GM19372 (cell line): ENCODE measurements around the gene ERBB2.
A peak's percentile ranks its signal among the peaks of the same experiment; 100 is the strongest.
"Not testable (repeated sequence)": the region's sequence is repeated elsewhere in the genome, so short reads cannot be mapped to it uniquely, and the experiment has no call there.

Experiments used
- ATAC-seq: cut with Tn5 transposase; IDR thresholded peaks from one replicate; pipeline ENCODE4 v1.9.1; 2021; ENCODE audit warnings: mild to moderate bottlenecking, low read depth, moderate library complexity; ENCODE audit not compliant: unreplicated experiment

ERBB2 gene

DNA sequence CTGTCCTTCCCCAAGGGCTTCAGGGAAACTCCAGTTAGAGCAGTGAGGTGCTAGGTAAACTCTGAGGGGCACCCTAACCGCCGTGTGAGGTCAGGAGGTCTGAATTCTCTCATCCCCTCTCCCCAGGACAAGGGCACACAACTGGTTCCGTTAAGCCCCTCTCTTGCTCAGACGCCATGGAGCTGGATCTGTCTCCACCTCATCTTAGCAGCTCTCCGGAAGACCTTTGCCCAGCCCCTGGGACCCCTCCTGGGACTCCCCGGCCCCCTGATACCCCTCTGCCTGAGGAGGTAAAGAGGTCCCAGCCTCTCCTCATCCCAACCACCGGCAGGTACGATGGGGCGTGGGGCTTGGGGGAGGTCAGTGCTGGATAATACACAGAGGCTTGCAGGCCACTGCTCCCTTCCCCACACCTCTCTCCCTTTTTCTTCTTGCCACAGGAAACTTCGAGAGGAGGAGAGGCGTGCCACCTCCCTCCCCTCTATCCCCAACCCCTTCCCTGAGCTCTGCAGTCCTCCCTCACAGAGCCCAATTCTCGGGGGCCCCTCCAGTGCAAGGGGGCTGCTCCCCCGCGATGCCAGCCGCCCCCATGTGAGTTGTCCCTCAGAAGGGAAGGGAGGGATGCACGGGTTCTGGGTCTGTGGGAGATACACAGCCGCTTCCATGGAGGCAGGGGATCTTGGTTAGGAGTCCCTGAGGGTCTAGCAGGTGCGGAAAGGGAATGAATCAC, 42.4 kb downstream of the ERBB2 start:
- no peak for ATAC-seq

DNA sequence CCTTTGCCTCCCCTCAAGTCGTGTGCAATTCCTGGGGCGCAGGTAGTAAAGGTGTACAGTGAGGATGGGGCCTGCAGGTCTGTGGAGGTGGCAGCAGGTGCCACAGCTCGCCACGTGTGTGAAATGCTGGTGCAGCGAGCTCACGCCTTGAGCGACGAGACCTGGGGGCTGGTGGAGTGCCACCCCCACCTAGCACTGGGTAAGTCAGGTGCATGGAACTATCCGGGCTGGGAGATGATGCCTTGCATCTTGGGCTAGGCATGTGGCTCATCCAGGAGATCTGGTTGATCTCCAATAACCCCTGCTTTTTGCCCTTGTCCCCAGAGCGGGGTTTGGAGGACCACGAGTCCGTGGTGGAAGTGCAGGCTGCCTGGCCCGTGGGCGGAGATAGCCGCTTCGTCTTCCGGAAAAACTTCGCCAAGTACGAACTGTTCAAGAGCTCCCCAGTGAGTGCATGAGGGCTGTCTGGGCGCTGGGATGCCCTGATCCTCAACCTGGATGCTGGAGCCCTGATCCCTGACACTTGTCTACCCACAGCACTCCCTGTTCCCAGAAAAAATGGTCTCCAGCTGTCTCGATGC, 43.1 kb downstream of the ERBB2 start:
- no peak for ATAC-seq

DNA sequence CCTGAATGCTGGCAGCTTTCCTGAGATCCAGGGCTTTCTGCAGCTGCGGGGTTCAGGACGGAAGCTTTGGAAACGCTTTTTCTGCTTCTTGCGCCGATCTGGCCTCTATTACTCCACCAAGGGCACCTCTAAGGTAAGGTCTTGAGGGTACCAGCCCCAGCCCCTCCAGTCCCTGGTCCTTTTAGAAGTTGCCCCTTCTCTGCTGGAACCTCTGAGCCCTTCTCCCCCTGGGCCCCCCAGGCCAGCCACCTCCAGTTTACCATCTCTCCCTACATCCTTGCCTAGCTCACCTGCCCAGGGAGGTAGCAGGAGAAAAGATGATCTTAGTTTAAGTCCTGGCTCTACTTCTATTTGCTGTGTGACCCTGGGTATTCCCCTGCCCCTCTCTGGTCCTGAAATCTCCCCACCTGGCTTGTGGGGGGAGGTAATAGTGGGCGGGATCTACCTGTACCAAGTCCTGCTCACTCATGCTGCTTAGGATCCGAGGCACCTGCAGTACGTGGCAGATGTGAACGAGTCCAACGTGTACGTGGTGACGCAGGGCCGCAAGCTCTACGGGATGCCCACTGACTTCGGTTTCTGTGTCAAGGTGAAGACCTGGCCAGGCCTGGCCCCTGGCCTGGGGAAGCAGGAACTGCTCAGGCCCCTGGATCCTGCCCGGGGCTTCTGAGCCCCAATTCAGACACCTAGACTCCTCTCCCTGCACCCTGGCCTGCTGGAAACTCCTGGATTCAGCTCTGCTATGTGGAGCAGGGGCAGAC, 44.4 kb downstream of the ERBB2 start:
- no peak for ATAC-seq

DNA sequence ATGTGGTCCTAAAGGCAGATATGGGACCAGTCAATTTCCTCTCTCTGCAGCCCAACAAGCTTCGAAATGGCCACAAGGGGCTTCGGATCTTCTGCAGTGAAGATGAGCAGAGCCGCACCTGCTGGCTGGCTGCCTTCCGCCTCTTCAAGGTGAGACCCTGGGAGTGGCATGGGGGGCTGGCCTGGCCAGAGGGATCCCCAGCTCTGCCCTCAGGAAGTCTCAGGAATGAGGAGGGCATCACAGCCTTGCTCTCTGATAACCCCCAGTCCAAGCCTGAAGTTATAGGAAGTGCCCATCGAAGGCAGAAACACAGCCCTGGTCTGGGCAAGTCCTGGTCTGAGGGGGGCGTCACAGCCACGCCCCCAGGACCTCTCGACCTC, 45.0 kb downstream of the ERBB2 start:
- ATAC-seq, result no peak

DNA sequence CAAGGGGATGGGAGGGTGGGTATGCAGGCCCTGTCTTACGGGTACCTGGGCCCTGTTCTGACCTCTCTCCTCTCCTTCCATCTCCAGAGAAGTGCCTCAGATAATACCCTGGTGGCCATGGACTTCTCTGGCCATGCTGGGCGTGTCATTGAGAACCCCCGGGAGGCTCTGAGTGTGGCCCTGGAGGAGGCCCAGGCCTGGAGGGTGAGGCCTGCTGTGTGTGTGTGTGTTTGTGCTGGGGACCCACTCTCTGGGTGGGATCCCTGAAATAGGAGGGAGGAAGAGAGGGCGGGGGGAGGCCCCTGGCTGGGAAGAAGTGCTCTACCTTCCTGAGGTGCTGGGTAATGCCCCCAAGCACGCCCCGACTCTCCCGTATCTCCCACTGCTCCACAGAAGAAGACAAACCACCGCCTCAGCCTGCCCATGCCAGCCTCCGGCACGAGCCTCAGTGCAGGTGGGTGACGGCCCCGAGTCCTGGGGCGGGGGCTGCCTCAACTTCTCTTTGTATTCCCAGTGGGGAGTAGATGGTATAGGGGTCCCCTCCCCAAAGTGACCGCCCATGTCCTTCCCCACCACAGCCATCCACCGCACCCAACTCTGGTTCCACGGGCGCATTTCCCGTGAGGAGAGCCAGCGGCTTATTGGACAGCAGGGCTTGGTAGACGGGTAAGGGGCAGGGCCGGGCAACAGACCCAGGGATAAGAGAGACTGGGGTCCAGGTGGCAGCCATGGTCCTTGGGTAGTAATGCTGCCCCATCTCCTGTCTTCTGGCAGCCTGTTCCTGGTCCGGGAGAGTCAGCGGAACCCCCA, 45.7 kb downstream of the ERBB2 start:
- no peak for ATAC-seq

DNA sequence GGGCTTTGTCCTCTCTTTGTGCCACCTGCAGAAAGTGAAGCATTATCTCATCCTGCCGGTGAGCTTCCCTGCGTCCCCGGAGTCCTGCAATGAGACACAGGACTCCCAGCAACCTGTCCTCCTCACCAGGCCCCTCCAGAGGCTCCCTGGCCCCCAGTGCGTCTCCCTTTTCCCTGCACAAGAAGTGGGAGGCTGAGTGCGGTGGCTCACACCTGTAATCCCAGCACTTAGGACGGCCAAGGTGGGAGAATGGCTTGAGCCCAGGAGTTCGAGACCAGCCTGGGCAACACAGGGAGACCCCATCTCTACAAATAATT, 46.2 kb downstream of the ERBB2 start:
- ATAC-seq, result no peak

DNA sequence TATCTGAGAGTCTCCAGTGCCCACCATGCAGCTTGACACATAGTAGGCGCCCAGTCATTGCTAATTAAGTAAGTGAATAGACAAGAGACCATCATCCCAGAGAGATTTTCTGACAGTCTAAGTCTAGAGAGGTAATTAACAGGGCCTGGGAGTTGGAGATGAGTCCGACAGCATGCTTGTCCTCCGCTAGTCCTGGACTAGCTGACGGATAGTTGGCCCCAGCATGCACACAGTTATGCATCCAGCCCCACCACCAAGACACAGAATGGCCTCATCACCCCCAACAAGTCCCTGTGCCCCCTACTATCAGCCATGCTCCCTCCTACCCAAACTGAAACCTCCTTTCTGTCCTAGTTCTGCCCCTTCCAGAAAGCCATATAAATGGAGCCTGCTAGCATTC, 47.9 kb downstream of the ERBB2 start:
- no peak for ATAC-seq

DNA sequence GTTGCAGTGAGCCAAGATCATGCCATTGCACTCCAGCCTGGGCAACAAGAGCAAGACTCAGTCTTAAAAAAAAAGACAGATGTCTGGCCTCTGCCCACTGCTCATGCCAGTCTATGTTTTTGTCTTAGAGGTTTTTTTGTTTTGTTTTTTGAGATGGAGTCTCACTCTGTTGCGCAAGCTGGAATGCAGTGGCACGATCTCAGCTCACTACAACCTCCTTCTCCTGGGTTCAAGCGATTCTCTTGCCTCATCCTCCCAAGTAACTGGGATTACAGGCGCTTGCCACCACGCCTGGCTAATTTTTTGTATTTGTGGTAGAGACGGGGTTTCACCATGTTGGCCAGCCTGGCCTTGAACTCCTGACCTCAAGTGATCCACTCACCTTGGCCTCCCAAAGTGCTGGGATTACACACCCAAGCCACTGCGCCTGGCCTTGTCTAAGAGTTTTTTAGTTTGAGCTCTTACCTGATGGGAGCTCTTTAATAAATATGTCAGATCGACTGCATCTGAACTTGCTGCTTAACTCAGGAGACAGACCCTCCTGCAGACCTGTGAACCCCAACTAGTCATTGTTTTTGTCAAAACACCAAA, 48.7 kb downstream of the ERBB2 start:
- ATAC-seq, result not testable (repeated sequence)

DNA sequence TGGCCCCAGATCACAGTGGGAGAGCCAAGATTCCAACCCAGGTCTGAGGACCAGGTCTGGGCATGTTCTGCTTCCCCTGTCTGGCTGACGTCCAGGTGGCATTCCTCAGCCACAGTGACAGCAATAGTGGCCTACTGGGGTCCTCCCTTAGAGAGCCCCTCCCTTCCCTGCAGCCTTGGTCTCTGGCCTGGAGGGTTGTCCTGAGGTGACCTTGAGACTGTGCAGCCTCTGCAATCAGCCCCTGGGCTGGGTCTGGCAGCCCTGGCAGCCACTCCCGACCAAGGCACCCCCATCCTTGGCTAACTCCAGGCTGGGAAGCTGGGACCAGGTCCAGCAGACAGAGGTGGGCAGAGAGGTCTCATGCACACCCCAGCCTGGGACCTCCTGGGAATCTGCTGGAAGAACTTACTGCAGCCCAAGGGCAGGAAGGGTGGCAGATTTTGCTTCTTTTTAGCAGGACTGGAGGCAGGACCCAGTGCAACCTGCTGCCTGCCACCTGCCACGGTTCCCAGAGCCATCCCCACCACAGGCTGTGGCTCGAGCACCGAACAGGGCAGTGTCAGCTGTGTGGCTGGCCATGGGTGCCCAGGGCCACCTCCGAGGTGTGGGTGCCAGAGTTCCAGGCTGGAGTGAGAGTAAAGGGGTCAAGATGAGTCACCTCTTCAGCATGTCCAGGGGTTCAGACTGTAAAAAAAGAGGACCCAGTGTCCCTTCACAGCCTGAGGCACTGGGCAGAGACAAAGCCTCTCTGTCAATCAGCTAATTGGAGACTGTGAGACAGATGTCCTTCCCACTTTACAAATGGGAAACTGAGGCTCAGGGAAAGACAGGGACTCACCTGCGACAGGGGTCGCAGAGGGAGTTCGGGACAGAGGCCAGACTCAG, 50.5 kb downstream of the ERBB2 start:
- no peak for ATAC-seq

DNA sequence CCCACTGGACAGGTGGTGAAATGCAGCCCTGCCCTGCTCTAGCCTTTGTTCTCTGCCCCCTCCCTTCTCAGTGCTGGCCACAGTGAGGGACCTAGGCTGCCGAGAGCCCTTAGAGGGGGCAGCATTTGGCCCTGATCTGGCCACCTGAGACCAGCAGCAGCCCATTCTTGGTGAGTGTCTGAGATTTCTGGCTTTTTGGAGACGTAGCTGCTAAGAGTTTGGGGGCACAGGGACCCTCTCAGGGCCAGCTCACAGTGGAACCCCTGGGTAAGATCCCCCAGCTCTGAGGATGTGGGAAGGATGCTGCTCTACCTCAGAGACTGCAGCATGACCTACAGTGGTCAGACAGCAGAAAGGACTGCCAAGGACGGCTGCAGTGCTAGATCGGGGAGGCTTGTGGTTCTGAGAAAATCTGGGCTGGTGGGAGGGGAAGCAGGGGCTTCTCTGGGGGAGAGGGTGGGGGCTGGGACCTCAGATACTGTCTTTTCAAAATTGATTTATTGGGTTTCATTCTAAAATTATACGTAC, 51.2 kb downstream of the ERBB2 start:
- no peak for ATAC-seq

DNA sequence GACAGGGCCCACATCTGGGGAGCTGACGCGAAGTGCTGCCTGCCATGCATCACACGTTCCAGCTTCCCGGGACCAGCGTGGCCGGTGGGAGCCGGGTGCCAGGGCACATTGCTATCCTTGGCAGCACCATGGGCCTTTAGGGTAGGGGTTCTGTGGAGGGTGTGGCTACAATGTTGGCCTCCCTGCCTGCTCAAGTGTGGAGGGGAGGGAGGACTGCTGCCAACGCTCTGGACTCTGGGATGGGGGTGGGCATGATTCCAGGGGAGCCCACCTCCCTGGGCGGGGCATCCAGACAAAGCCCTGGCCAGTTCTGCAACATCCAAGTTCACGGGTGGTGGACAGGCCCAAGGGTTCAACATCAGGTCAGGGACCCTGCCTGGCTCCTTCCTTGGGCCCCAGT, 51.8 kb downstream of the ERBB2 start:
- ATAC-seq, result no peak

DNA sequence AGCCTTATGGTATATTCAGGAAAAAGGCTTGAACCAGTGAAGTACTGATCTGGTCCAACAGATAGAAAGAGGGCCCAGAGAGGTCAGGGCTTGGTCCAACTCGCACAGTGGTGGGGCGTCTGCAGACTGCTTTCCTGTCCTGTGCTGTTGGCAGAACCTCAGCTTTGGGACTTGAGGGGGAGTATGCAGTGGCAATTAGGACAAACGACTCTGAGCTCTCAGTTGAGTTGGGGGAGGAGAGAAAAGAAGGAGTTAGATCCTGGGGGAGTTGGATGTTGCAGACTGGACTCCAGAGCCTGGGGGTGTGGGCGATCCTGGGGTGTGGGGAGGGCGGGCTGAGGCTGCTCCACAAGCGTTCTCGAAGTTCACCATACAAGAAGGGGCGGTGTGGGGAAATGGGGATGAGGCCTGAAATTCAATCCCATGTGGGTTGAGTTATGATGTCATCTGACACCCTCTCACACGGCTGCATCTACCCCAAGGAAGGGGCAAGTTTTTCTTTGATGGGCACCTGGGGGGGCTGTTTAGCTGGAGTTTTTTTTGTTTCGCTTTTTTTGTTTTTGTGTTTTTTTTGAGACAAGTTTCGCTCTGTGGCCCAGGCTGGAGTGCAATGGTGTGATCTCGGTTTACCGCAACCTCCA, 52.5 kb downstream of the ERBB2 start:
- no peak for ATAC-seq

DNA sequence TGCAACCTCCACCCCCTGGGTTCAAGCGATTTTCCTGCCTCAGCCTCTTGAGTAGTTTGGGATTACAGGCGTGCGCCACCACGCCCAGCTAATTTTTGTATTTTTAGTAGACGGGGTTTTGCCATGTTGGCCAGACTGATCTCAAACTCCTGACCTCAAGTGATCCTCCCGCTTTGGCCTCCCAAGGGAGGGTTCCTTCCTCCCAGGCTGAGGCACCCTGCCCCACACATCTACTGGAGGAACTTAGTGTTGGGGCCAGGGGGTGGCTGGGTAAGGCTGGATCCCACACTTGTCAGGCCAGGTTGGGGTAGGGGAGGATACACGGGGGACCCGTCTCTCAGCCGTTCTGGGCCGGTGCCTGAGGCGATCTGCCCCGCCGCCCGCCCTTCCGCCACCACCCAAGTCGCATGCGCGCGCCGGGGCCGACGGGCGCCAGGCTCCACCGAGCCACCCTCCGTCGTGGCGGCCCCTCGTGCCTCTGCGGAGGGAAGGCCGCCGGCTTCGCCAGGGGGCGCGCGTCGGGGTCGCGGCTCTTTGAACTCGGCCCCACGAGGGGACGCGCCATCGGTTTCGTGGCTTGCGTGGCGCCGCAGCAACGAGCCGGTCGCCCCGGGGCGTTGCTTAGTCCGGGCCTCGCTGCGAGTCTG, 53.8 kb downstream of the ERBB2 start:
- peak; percentile 10 for ATAC-seq

DNA sequence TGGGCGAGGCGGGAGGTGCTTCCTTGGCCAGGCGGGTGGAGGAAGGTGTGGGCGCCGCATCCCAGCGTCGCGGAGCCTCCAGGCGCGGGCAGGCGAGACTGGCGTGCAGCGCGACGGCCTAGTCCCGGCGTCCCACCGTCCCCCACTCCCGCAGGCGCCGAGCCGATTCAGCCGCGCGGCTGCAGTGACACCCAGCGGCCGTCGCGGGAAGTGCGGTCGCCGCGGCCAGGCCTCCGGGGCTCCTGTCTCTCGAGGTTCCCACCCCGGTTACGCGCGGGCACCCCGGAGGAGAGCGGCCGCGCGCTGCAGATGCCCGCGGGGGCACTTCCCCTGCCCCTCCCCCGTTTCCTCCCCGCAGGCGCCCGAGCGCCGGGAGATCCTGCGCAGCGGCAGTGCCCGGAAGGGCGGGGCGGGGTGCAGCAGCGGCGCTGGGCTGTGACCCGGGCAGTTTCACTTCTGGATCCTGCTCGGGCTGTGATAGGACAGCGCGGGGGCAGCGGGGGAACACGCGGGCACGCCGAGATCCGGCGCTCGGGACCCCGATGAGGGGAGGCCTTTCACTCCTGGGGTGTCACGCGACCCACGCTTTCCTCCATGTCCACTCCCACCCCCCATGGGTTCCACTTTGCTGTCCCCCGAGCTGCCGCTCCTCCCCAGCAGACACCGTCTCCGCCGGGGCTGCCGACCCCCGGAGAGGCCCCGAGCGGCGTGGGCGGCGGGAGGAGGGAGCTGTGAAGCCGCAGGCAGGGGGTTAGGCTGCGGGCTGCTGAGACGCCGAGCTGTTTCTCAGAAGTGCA, 54.5 kb downstream of the ERBB2 start:
- ATAC-seq, result peak; percentile 66

DNA sequence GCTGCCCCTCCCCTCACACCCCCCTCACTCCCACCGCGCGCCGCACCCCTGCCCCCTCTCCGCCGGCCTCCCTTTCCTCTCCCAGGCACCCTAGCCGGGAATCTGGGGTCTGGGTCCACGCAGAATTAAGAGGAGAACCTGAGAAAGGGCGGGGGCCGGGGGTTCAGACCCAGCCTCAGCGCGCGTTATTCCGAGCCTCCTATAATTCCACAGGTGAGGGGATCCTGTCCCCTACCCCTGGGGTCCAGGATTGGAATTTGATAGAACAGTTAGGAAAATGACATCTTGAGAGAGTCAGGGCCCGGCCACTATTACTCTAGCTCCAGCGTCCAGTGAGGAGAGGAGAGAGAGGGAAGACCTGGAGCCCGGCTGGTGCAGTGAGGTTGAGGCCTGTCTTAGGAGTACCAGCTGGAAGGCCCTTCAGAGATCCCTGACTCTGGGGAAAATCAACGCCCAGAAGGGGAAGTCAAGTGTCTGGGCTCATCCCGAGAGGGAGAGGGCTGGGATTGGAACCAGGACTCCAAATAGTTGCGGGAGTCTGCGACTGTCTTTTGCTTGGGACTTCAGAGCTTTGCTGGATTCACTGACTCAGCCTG, 55.2 kb downstream of the ERBB2 start:
- ATAC-seq, result no peak

DNA sequence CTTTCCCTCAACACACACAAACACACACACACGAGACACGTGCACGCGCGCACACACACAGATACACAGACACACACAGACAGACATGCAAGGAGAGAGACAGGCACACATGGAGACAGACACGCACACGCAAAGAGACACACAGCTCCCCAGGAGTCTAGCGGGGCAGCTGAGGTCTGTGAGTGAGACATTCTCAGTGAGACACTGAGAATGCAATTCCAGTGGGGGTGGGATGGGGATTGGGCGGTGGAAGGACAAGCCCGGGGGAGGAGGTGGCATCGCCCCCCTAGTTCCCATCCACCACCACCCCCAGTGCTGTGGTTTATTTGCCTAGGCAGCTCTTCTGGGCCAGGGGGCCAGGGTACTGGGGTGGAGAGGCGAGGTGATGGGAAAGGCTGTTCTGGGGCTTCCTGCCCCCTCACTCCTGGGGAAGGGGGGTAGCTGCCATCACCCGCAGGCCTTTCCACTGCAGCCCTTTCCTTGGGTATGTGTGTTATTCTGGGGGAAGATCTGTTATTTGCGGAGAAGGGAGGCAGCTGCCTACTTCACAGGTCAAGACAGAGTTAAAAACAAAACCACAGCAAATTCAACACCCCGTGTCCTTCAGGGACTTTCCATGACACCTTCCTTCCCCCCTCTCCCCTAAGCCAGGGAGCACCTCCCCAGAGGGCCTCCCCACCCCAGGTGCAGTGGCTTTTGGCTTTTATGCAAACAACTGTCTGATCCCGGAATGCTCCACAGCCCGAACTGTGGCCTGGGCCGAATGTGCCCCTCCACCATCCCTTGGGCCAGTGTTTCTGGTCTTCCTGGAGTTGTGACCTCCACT, 55.9 kb downstream of the ERBB2 start:
- ATAC-seq, result no peak
